PC-3 (cell line): Measurements from ENCODE around the gene MINK1. TPM values are rescaled to one million over a fixed set of nuclear protein-coding genes. Genes with fewer than 3 reads are reported as not detected.

Source experiments
- ATAC-seq: fragments of 200-7000 bp; cut with Tn5 transposase; 2 replicates; pipeline ENCODE4 v1.9.1; 2020; ENCODE audit warnings: mild to moderate bottlenecking, moderate library complexity
- BruUV-seq: library from RNA; stranded (reverse); fragments of 400-500 nt; replicated peaks from 2 replicates; lab custom pipeline; 2021; lab: Mats Ljungman, UMichigan
- CTCF ChIA-PET: fragments of 300-600 bp; sonication (Branson Sonifier 250); formaldehyde crosslinking; loops from one replicate; lab custom pipeline; 2022; ENCODE audit warnings: antibody characterized with exemption; lab: Charles Lee
- POLR2A ChIA-PET: fragments of 300-600 bp; sonication (Branson Sonifier 250); formaldehyde crosslinking; loops from one replicate; lab custom pipeline; 2022; ENCODE audit warnings: antibody characterized with exemption; ENCODE audit not compliant: unreplicated experiment; lab: Charles Lee
- DNase-seq: peaks from one replicate; pipeline ENCODE4 v3.0.0-alpha.2; 2015
- H2AFZ ChIP-seq: fragments of 300-600 bp; sonication (generic); 2 replicates; pipeline ENCODE4 v1.6.0; 2016; ENCODE audit warnings: antibody characterized with exemption, low read length
- H3F3A ChIP-seq: fragments of 300-600 bp; sonication (generic); one replicate; pipeline ENCODE4 v1.6.0; 2017; ENCODE audit warnings: antibody characterized with exemption, low read length, control low read depth, mild to moderate bottlenecking; ENCODE audit not compliant: unreplicated experiment
- H3K27ac ChIP-seq: fragments of 300-600 bp; sonication (generic); 2 replicates; pipeline ENCODE4 v1.5.1; 2016; ENCODE audit warnings: mild to moderate bottlenecking, low read length
- H3K27me3 ChIP-seq: fragments of 300-600 bp; sonication (generic); 2 replicates; pipeline ENCODE4 v1.6.1; 2016; ENCODE audit warnings: low read length, mixed read lengths
- H3K36me3 ChIP-seq: fragments of 300-600 bp; sonication (generic); 2 replicates; pipeline ENCODE4 v1.6.1; 2016; ENCODE audit warnings: low read depth, mixed run types, low read length, mixed read lengths
- H3K4me1 ChIP-seq: fragments of 300-600 bp; sonication (generic); 2 replicates; pipeline ENCODE4 v1.5.1; 2016; ENCODE audit warnings: low read length; ENCODE audit not compliant: insufficient read depth
- H3K4me2 ChIP-seq: fragments of 300-600 bp; sonication (generic); 2 replicates; pipeline ENCODE4 v1.6.0; 2016; ENCODE audit warnings: low read length
- H3K4me3 ChIP-seq: fragments of 300-600 bp; sonication (generic); 2 replicates; pipeline ENCODE4 v1.5.1; 2016; ENCODE audit warnings: mild to moderate bottlenecking, low read length, mixed read lengths
- H3K79me2 ChIP-seq: fragments of 300-600 bp; sonication (generic); 2 replicates; pipeline ENCODE4 v1.6.1; 2017; ENCODE audit warnings: low read length, mixed read lengths
- H3K9ac ChIP-seq: fragments of 300-600 bp; sonication (generic); 2 replicates; pipeline ENCODE4 v1.6.0; 2016; ENCODE audit warnings: mild to moderate bottlenecking, low read length
- H3K9me2 ChIP-seq: fragments of 300-600 bp; sonication (generic); replicated peaks from 2 replicates; pipeline ENCODE4 v1.6.1; 2016; ENCODE audit warnings: mixed run types, low read length, mixed read lengths
- H3K9me3 ChIP-seq: fragments of 300-600 bp; sonication (generic); 2 replicates; pipeline ENCODE4 v1.6.1; 2016; ENCODE audit warnings: low read length, mixed read lengths
- H4K20me1 ChIP-seq: fragments of 300-600 bp; sonication (generic); 2 replicates; pipeline ENCODE4 v1.6.1; 2016; ENCODE audit warnings: low read length, mixed read lengths
- EZH2 ChIP-seq: fragments of 300-600 bp; sonication (generic); IDR thresholded peaks from one replicate; pipeline ENCODE4 v1.6.1; 2017; ENCODE audit warnings: antibody characterized with exemption, mild to moderate bottlenecking, low read length; ENCODE audit not compliant: unreplicated experiment
- EZH2phosphoT487 ChIP-seq: fragments of 300-600 bp; sonication (generic); IDR thresholded peaks from 2 replicates; pipeline ENCODE4 v1.6.1; 2018; ENCODE audit warnings: mild to moderate bottlenecking, antibody characterized with exemption, low read length, borderline replicate concordance
- intact Hi-C: fragments of 100-400 bp; cut with micrococcal nuclease; formaldehyde crosslinking; loops from 2 replicates; pipeline ENCODE4 v1.9.0; 2023
- total RNA-seq: library from RNA; depleted of rRNA; stranded (reverse); fragments of >200 nt; gene quantifications from 2 replicates; pipeline ENCODE4 v1.2.3, GENCODE V29; 2014
- TF ChIP-seq, protein P1 (sequence below): fragments of 300-600 bp; sonication (generic); conservative IDR thresholded peaks from 2 replicates; pipeline ENCODE4 v1.5.1; 2017; ENCODE audit warnings: antibody characterized with exemption, low read depth, mild to moderate bottlenecking, low read length

Gene MINK1
- total RNA-seq, 1 experiment from 2014 or later, result 44.5 TPM

GRCh38 chr17:4887581-4887980 is 54.4 kb downstream of the MINK1 start:
- no peaks in the 10 kb centered on the region for H3K79me2 ChIP-seq
- TF ChIP-seq, protein P1, sequence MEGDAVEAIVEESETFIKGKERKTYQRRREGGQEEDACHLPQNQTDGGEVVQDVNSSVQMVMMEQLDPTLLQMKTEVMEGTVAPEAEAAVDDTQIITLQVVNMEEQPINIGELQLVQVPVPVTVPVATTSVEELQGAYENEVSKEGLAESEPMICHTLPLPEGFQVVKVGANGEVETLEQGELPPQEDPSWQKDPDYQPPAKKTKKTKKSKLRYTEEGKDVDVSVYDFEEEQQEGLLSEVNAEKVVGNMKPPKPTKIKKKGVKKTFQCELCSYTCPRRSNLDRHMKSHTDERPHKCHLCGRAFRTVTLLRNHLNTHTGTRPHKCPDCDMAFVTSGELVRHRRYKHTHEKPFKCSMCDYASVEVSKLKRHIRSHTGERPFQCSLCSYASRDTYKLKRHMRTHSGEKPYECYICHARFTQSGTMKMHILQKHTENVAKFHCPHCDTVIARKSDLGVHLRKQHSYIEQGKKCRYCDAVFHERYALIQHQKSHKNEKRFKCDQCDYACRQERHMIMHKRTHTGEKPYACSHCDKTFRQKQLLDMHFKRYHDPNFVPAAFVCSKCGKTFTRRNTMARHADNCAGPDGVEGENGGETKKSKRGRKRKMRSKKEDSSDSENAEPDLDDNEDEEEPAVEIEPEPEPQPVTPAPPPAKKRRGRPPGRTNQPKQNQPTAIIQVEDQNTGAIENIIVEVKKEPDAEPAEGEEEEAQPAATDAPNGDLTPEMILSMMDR, result no peak
- TF ChIP-seq EZH2 (no peak), EZH2phosphoT487 (no peak)
- ATAC-seq (no peak), DNase-seq (no peak)
- H3K27me3 ChIP-seq, result no peaks in the 10 kb centered on the region
- no peak overlapping the region for H3K4me3 ChIP-seq
- H3F3A ChIP-seq, result no peaks in the 10 kb centered on the region
- H3K36me3 ChIP-seq, result peaks cover 6% of the 10 kb centered on the region
- H3K4me2 ChIP-seq, result no peak overlapping the region
- H2AFZ ChIP-seq, result no peak overlapping the region
- POLR2A ChIA-PET, result no interaction called here
- CTCF ChIA-PET, result no interaction called here
- H3K4me1 ChIP-seq, result no peaks in the 10 kb centered on the region
- H3K9me3 ChIP-seq, result no peaks in the 10 kb centered on the region
- no peak overlapping the region for H3K27ac ChIP-seq
- H4K20me1 ChIP-seq, result no peaks in the 10 kb centered on the region
- no TSS peak for BruUV-seq
- no peaks in the 10 kb centered on the region for H3K9me2 ChIP-seq
- intact Hi-C loops, result loop anchor here (10.0 kb wide), 1 partner anchor 53 kb away; the partner anchor contains the start of gene MINK1
- H3K9ac ChIP-seq, result no peak overlapping the region

GRCh38 chr17:4891411-4892410 is 58.6 kb downstream of the MINK1 start:
- Histone ChIP-seq H3K9me2 (no peaks in the 10 kb centered on the region), H3K4me1 (no peaks in the 10 kb centered on the region), H3K27ac (no peak overlapping the region), H4K20me1 (no peaks in the 10 kb centered on the region), H3K9me3 (no peaks in the 10 kb centered on the region), H3K4me2 (no peak overlapping the region), H3K27me3 (no peaks in the 10 kb centered on the region), H2AFZ (no peak overlapping the region), H3K9ac (no peak overlapping the region), H3K79me2 (no peaks in the 10 kb centered on the region), H3F3A (no peaks in the 10 kb centered on the region), H3K36me3 (peaks cover 4% of the 10 kb centered on the region; the same call in 1 of the 2 replicates), H3K4me3 (no peak overlapping the region)
- ChIA-PET CTCF (no interaction called here), POLR2A (no interaction called here)
- intact Hi-C loops, result no loop called here
- TF ChIP-seq EZH2, result no peak
- TF ChIP-seq, protein P1, result no peak
- TF ChIP-seq EZH2phosphoT487, result no peak
- no TSS peak for BruUV-seq
- DNase-seq, result no peak
- ATAC-seq, result no peak
